CD4-positive, alpha-beta T cell (primary cell): ENCODE results near the gene NABP2. TPM values are rescaled to one million over a fixed set of nuclear protein-coding genes. Genes with fewer than 3 reads are reported as not detected.
"Not testable (repeated sequence)": the region's sequence is repeated elsewhere in the genome, so short reads cannot be mapped to it uniquely, and the experiment has no call there.

Experiments
- ATAC-seq: fragments of 200-7000 bp; cut with Tn5 transposase; one replicate; pipeline ENCODE4 v1.10.0; 2022; ENCODE audit warnings: mild to moderate bottlenecking; ENCODE audit not compliant: poor library complexity
- CTCF ChIA-PET: fragments of 350-600 bp; sonication (Branson Sonifier 250); formaldehyde crosslinking; loops from one replicate; lab custom pipeline; 2021; ENCODE audit warnings: antibody characterized with exemption, inconsistent platforms; lab: Charles Lee
- POLR2A ChIA-PET: fragments of 350-600 bp; sonication (Branson Sonifier 250); formaldehyde crosslinking; loops from one replicate; lab custom pipeline; 2021; ENCODE audit warnings: antibody characterized with exemption, inconsistent platforms; lab: Charles Lee
- DNase-seq, 14 experiments: peaks; one replicate each; pipeline ENCODE4 v3.0.0-alpha.2; 2013 to 2020; ENCODE audit warnings: mixed read lengths in 2 of 14
- H3K27ac ChIP-seq, 2 donors: one replicate each; pipeline versions ENCODE4 v1.5.1 to v1.7.0; 2013; ENCODE audit warnings: low read length in 2 of 2, low read depth in 1 of 2, mild to moderate bottlenecking in 1 of 2
- H3K27me3 ChIP-seq, 2 experiments: 1 replicate in 1 of 2; 2 replicates in 1 of 2; pipeline versions ENCODE4 v1.6.1 to v1.7.0; 2013; ENCODE audit warnings: low read length in 2 of 2, control low read depth in 1 of 2, mild to moderate bottlenecking in 1 of 2, moderate library complexity in 1 of 2; ENCODE audit not compliant: insufficient read depth in 2 of 2, control insufficient read depth in 1 of 2
- H3K36me3 ChIP-seq: one replicate; pipeline ENCODE4 v1.6.1; 2013; ENCODE audit warnings: low read length, control low read depth; ENCODE audit not compliant: insufficient read depth
- H3K4me1 ChIP-seq: one replicate; pipeline ENCODE4 v1.6.1; 2013; ENCODE audit warnings: low read length, control low read depth; ENCODE audit not compliant: insufficient read depth
- H3K4me3 ChIP-seq: one replicate; pipeline ENCODE4 v1.5.1; 2013; ENCODE audit warnings: mild to moderate bottlenecking, low read length, moderate library complexity
- H3K9me3 ChIP-seq, 2 experiments: 1 replicate in 1 of 2; 2 replicates in 1 of 2; pipeline versions ENCODE4 v1.6.1 to v1.7.0; 2013; ENCODE audit warnings: low read length in 2 of 2, mild to moderate bottlenecking in 2 of 2, control low read depth in 1 of 2, moderate library complexity in 1 of 2; ENCODE audit not compliant: control insufficient read depth in 1 of 2, insufficient read depth in 1 of 2
- H3K27ac Mint-ChIP-seq: one replicate; pipeline ENCODE4 v1.8.0; 2020; ENCODE audit warnings: mixed read lengths
- H3K27me3 Mint-ChIP-seq: one replicate; pipeline ENCODE4 v1.8.0; 2021; ENCODE audit warnings: mixed read lengths
- H3K36me3 Mint-ChIP-seq: one replicate; pipeline ENCODE4 v1.8.0; 2021; ENCODE audit warnings: low read depth, mixed read lengths
- H3K4me1 Mint-ChIP-seq: one replicate; pipeline ENCODE4 v1.8.0; 2021; ENCODE audit warnings: low read depth, mixed read lengths
- H3K4me3 Mint-ChIP-seq: one replicate; pipeline ENCODE4 v1.8.0; 2020; ENCODE audit warnings: mild to moderate bottlenecking, mixed read lengths
- H3K9me3 Mint-ChIP-seq: one replicate; pipeline ENCODE4 v1.8.0; 2020; ENCODE audit warnings: mixed read lengths
- CTCF ChIP-seq: fragments of 200-600 bp; IDR thresholded peaks from one replicate; pipeline ENCODE4 v1.8.0; 2022; ENCODE audit warnings: antibody characterized with exemption, mild to moderate bottlenecking
- intact Hi-C, 2 experiments: fragments of 100-400 bp; cut with DNase I in 1 of 2; cut with micrococcal nuclease in 1 of 2; formaldehyde crosslinking; loops; one replicate each; pipeline versions ENCODE4 v1.15.1 to v1.9.0; 2023 to 2025; cut with DNase I, micrococcal nuclease
- total RNA-seq, 174 experiments: library from RNA in 2 of 174; stranded (reverse) in 2 of 174; gene quantifications; one replicate each; pipeline ENCODE4 v1.2.3 and lab custom pipeline; 2021 to 2026

Gene NABP2
- total RNA-seq, 2 experiments from 2014 or later, result 7.6 to 9.1 TPM

- Mint-ChIP-seq H3K4me1 (peaks cover 46% of the 10 kb centered on the region), H3K36me3 (peaks cover 44% of the 10 kb centered on the region), H3K9me3 (no peaks in the 10 kb centered on the region), H3K27ac (peak overlapping the region; percentile 99), H3K27me3 (peaks cover 5% of the 10 kb centered on the region), H3K4me3 (peak overlapping the region; percentile 99)
- no peaks in the 10 kb centered on the region for H3K27me3 ChIP-seq
- H3K4me1 ChIP-seq, result peaks cover 33% of the 10 kb centered on the region
- no peak for TF ChIP-seq CTCF
- DNase-seq (no peak), ATAC-seq (no peak)
- H3K9me3 ChIP-seq, result no peaks in the 10 kb centered on the region
- peak overlapping the region; percentile 87 to 93 for H3K27ac ChIP-seq
- H3K36me3 ChIP-seq, result peaks cover 13% of the 10 kb centered on the region
- ChIA-PET POLR2A (interaction anchor here (1.4 to 4.1 kb wide), 7 partner anchors 17 to 74 kb away, joined by 3 to 116 read pairs (median 6); partner anchors contain the start of genes ESYT1, MYL6, RPL41 and ZC3H10), CTCF (interaction anchor here (2.3 to 4.7 kb wide), 3 partner anchors 32 to 144 kb away, joined by 18 to 138 read pairs (median 31); partner anchors contain the start of genes ESYT1, NABP2 and RNF41)
- intact Hi-C loops, result loop anchor here in 1 of 2 experiments (1.0 to 2.0 kb wide), 4 partner anchors 34 to 144 kb away; partner anchors contain the start of genes ANKRD52 and NABP2
- H3K4me3 ChIP-seq, result peak overlapping the region; percentile 96
Measured at GRCh38 chr12:56190695-56191155, 33.4 kb upstream of the NABP2 start.

GRCh38 chr12:56192582-56192981 lies 31.6 kb upstream of the NABP2 start:
- POLR2A ChIA-PET, result interaction anchor here (1.6 to 1.9 kb wide), 3 partner anchors 29 to 76 kb away, joined by 4 to 6 read pairs (median 4); partner anchors contain the start of genes ESYT1, RNF41 and RPL41
- Histone ChIP-seq H3K27me3 (no peaks in the 10 kb centered on the region), H3K9me3 (no peaks in the 10 kb centered on the region), H3K4me1 (peaks cover 27% of the 10 kb centered on the region), H3K4me3 (no peak overlapping the region), H3K27ac (no peak overlapping the region), H3K36me3 (no peaks in the 10 kb centered on the region)
- H3K4me1 Mint-ChIP-seq, result peaks cover 39% of the 10 kb centered on the region
- no peaks in the 10 kb centered on the region for H3K9me3 Mint-ChIP-seq
- intact Hi-C loops, result loop anchor here (2.0 kb wide), 3 partner anchors 272 to 310 kb away; no protein-coding TSS in a partner anchor
- H3K27me3 Mint-ChIP-seq, result peaks cover 5% of the 10 kb centered on the region
- CTCF ChIA-PET, result interaction anchor here (2.7 kb wide), 1 partner anchor 30 kb away, joined by 8 read pairs; the partner anchor contains the start of gene RNF41
- DNase-seq (no peak), ATAC-seq (no peak)
- TF ChIP-seq CTCF, result no peak
- H3K36me3 Mint-ChIP-seq, result peaks cover 28% of the 10 kb centered on the region
- peak overlapping the region; percentile 74 for H3K4me3 Mint-ChIP-seq
- peak overlapping the region; percentile 76 for H3K27ac Mint-ChIP-seq

- H3K27ac ChIP-seq, result no peak overlapping the region
- peak; percentile 74 for TF ChIP-seq CTCF
- Mint-ChIP-seq H3K27me3 (peaks cover 5% of the 10 kb centered on the region), H3K4me1 (peaks cover 34% of the 10 kb centered on the region), H3K27ac (peak overlapping the region; percentile 76), H3K4me3 (peak overlapping the region; percentile 74), H3K36me3 (peaks cover 23% of the 10 kb centered on the region), H3K9me3 (no peaks in the 10 kb centered on the region)
- intact Hi-C loops, result loop anchor here (1.0 to 2.0 kb wide), 6 partner anchors 31 to 310 kb away; partner anchors contain the start of genes ANKRD52 (in 1 of the 2) and NABP2 (in 1 of the 2)
- ATAC-seq (no peak), DNase-seq (peak; percentile 47 to 88 (median 64))
- CTCF ChIA-PET, result interaction anchor here (0.7 to 2.7 kb wide), 2 partner anchors 30 to 269 kb away, joined by 3 to 8 read pairs; partner anchors contain the start of gene RNF41
- no peaks in the 10 kb centered on the region for H3K9me3 ChIP-seq
- POLR2A ChIA-PET, result interaction anchor here (1.6 kb wide), 1 partner anchor 29 kb away, joined by 4 read pairs; the partner anchor contains the start of gene RNF41
- H3K27me3 ChIP-seq, result no peaks in the 10 kb centered on the region
- H3K36me3 ChIP-seq, result no peaks in the 10 kb centered on the region
- no peak overlapping the region for H3K4me3 ChIP-seq
- peaks cover 22% of the 10 kb centered on the region for H3K4me1 ChIP-seq
Measured at GRCh38 chr12:56193025-56193578, 31.0 kb upstream of the NABP2 start.

- H3K9me3 Mint-ChIP-seq, H3K27me3 ChIP-seq, H3K9me3 ChIP-seq, H3K4me1 ChIP-seq, H3K27ac Mint-ChIP-seq, H3K27me3 Mint-ChIP-seq, H3K36me3 ChIP-seq, ATAC-seq, intact Hi-C loops, DNase-seq, H3K36me3 Mint-ChIP-seq, H3K4me3 Mint-ChIP-seq, H3K27ac ChIP-seq, H3K4me3 ChIP-seq: not testable (repeated sequence)
- H3K4me1 Mint-ChIP-seq, result peaks cover 15% of the 10 kb centered on the region
- POLR2A ChIA-PET, result interaction anchor here (0.6 to 1.2 kb wide), 3 partner anchors 9 to 25 kb away, joined by 3 to 5 read pairs (median 3); partner anchors contain the start of gene RNF41
- CTCF ChIA-PET, result interaction anchor here (2.7 kb wide), 1 partner anchor 9 kb away, joined by 6 read pairs; no protein-coding TSS in a partner anchor
Measured at GRCh38 chr12:56196818-56197550, 27.2 kb upstream of the NABP2 start.
